ENCODE data around the gene FXR1.
"Not testable (repeated sequence)": the region's sequence is repeated elsewhere in the genome, so short reads cannot be mapped to it uniquely, and the experiment has no call there.

The FXR1 gene

GRCh38 chr3:180912304-180913296 is at the start of gene FXR1:
Gene FXR1, plus strand, starts transcription at chr3:180912670. Its CDS starts 16 bp downstream, at chr3:180912686.
- DNase-seq, result peak; percentile 90

- no peak for DNase-seq
Observed at GRCh38 chr3:180870008-180870699, 42.3 kb upstream of the FXR1 start.

GRCh38 chr3:180871901-180872300 is 40.6 kb upstream of the FXR1 start:
- no peak for DNase-seq

DNA sequence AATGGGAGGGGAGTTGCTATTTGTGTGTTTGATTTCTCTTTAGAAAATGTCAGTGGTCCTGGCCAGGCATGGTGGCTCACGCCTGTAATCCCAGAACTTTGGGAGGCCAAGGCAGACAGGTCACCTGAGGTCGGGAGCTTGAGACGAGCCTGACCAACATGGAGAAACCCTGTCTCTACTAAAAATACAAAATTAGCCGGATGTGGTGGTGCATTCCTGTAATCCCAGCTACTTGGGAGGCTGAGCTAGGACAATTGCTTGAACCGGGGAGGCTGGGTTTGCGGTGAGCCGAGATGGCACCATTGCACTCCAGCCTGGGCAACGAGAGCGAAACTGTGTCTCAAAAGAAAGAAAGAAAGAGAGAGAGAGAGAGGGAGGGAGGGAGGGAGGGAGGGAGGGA is 40.0 kb upstream of the FXR1 start:
- DNase-seq, result not testable (repeated sequence)

- DNase-seq, result no peak
Observed at GRCh38 chr3:180875124-180875698, 37.3 kb upstream of the FXR1 start.

GRCh38 chr3:180881065-180881801 is 31.2 kb upstream of the FXR1 start:
- no peak for DNase-seq

DNA sequence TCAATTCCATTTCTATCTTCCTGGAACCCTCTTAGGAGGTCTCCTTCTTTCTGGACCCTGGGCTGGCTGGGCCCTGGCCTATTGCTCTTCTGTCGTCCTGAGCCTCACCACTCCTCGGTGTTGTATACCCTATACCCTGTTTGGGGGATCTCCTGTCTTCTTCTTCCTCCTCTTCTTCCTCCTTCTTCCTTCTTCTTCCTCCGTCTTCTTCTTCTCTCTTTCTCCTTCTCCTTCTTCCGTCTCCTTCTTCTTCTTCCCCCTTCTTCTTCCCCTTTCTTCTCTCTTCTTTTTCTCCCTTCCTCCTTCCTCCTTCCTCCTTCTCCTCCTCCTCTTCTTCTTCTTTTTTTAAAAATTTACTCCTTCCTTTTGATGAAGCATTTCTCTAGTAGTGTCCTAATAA is 30.4 kb upstream of the FXR1 start:
- DNase-seq, result no peak

DNA sequence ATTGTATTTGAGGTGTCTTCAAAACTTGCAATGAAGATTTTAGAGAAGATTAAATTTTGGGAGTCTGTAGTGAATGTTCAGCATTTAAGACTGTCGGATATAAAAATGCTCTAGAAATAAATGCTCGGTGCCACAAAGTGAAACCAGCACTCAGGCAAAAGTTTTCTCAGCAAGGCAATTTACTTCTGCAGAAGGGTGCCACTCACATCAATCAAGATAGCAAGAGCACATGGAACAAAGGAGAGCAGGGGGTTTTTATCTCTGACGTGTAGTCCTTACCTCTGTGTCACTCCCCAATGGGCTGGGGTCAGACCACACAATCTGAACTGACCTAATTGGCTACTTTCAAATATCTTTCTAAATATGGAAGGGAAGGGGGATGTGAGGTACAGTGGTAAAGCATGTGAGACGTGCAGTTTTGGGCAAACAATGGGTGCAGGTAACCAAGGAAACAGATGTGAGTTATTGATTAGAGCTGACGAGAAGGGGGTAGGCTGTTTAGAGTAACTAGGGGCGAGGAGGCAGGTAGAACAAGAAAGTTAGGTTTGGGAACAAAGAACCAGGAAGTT is 23.4 kb upstream of the FXR1 start:
- no peak for DNase-seq

DNA sequence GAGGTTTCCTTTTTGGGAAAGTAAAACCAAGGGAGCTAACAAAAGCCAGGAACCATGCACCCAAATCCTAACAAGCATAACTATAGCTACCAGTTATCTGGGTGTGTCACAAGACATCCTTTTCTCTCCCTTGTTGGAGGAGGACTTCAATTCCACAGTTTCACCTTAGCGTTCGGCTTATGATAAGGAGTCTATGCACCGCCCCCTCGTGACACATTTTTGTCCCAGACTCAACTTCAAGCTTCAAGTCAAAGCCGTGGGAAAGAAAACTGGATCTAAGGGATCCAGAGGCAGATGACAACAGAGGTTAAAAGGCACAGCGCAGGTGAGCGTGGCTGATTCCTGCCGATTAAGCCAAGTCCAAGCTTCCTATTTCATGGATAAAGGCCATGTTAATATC is 13.9 kb upstream of the FXR1 start:
- DNase-seq, result no peak

DNA sequence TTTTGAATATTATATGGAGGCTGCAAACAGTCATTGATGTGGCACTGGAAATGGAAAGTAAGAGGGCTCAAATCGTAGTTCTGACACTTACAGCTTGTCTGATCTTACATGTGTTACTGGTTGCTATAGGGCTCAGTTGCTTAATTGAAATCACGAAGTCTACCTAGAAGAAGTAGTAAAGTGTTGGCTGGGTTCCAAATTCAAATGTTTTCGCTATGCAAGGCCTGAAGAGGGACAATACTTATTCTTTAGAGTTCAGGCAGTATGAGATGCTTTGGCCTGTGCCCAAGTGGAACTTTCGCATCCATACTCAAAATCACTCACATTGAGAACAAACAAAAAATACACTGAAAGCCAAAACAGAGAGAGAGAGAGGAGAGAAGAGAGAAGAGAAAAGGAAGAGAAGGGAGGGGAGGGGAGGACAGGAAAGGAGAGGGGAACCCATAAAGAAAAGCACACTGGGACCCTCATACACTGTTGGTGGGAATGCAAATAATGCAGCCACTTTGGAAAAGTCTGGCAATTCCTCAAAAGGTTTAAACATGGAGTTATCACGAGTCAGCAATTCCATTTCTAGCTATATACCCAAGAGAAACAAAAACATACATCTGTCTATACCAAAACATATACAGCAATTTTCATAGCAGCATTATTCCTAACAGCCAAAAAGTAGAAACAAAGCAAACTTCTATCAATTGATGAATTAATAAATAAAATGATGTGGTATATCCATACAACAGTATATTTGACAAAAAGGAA is 2.9 kb upstream of the FXR1 start:
- no peak for DNase-seq

GRCh38 chr3:180910823-180911222 is 1.6 kb upstream of the FXR1 start:
- no peak for DNase-seq

DNA sequence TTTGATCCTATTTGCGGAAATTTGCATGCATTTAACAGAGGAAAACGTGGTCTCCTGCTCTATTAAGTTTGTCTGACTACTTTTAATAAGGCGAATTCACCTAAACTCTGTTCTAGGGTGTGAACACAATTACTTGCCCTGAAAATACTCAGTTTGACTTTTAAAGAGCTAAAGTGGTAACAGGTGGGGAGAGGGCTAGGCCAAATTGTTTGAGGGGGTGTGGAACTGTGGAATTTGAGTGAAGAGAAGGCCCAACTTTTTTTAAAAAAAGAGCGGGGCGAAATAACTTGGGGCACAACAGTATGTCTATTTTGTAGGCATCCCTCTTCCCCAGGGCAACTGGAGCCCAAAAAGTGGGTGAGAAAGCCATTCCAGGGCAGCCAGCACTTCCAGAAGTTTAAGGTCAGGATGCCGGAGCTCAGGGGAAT is 580 bp upstream of the FXR1 start:
- DNase-seq, result no peak

DNA sequence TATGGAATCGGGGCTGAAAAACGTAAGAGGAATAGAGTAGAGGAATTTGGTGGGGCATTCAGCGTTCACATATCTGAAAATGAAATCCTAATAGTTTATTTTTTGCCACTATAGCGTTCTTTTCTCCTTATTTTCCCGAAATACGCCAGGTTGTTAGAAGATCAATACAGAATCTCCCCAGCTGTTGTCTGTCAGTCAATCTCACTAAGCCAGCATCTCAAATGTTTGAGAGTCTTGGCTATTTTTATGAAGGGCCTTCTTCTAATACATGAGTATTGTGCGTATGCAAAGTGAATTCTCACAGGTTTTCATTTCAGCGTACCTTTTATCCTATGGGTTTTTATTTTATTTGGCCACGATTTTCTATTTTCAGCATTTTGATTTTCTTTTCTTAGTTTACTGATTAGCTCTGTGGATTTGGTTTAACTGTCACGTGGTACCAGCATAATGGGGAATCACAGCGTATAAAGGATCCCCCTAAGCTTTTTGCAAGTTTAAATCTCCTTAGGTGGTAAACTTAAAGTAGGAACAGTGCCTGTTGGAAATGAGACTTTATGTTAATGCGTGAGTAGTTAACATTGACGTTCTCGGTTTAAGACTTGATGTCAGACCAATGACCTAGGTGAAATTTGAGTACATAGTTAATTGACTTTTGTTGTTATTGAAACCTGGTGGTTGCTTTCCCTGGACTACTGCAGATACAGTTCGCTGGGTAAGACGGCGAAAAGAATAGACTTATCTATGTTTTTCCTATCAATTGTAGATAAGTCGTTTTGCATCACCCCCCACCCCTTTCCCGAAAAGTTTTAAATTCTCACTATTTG is 1.3 kb downstream of the FXR1 start:
- no peak for DNase-seq

- no peak for DNase-seq
Observed at GRCh38 chr3:180918542-180918941, 6.1 kb downstream of the FXR1 start.

- DNase-seq, result no peak
Observed at GRCh38 chr3:180922242-180922641, 9.8 kb downstream of the FXR1 start.

GRCh38 chr3:180923561-180923960 is 11.1 kb downstream of the FXR1 start:
- no peak for DNase-seq

DNA sequence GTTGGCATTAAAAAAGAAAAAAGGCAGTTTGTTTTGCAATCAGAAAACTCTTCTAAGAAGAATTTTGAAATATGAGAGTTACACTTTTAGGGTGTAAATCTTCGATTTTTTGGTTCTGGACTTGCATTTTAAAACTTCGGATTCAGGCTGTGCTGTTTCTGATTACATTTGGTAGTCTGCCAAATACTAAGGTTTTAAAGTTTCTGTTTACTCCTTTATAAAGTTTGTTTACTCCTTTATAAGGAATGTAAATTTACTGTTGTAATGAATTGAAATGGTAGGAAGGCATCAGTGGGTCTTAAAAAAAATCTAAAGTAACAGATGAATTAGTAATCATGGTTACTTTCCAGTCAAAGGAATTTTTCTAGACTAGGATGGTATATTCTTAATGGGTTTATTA is 14.1 kb downstream of the FXR1 start:
- no peak for DNase-seq

- DNase-seq, result no peak
Observed at GRCh38 chr3:180929376-180929775, 16.9 kb downstream of the FXR1 start.

- no peak for DNase-seq
Observed at GRCh38 chr3:180930526-180930925, 18.1 kb downstream of the FXR1 start.

DNA sequence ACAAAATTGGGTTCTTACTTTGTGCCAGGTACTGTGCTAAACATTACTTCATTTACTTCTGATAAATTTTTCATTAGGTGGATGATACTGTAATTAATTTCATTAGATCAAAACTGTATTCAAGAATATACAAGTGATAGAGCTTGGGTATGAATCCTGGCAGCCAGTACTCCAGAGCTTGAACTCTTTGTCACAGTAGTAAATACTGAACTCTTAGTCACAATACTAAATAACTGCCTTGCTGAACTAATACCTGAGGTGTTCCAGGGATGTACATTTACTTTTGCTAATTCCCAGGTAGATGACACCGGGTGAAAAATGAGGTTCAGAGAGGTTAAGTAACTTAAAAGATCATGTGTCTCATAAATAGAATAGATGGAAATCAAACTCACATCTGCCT is 20.3 kb downstream of the FXR1 start:
- DNase-seq, result no peak

DNA sequence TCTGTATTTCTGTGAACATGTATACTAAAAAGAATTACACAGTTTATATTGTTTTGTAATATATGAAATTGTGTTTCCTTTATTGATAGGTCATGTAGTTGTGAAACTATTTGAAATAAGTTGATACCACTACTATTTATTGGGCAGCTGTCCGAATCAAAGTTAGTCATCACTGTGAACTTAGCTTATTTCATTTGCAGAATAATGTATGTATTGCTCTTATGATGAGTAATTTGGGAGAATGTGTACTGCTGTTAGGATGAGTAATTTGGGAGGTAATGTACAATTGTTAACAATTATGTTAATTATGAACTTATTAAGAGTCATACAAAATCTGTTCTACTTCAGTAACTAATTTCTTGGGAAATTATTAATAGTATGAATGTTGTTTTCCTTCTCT is 22.2 kb downstream of the FXR1 start:
- no peak for DNase-seq

Data from NCI-H1436 (cell line).